NCI-H2029 (cell line): ENCODE results near the gene SRPX2.
A peak's percentile ranks its signal among the peaks of the same experiment; 100 is the strongest.

Experiments used
- DNase-seq: peaks from one replicate; lab custom pipeline; 2025; lab: John Stamatoyannopoulos, UW

The SRPX2 gene

GRCh38 chrX:100643956-100644860 lies at the start of gene SRPX2:
TSS of gene SRPX2 (plus strand) at chrX:100644199. CDS start at chrX:100646323, 2,124 bp downstream.
- no peak for DNase-seq

GRCh38 chrX:100596601-100597000 lies 47.4 kb upstream of the SRPX2 start:
- no peak for DNase-seq

DNA sequence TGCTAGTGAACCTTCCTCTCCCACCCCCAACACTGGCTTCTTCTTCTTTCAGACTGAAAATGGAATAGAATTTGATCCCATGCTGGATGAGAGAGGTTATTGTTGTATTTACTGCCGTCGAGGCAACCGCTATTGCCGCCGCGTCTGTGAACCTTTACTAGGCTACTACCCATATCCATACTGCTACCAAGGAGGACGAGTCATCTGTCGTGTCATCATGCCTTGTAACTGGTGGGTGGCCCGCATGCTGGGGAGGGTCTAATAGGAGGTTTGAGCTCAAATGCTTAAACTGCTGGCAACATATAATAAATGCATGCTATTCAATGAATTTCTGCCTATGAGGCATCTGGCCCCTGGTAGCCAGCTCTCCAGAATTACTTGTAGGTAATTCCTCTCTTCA lies 44.5 kb upstream of the SRPX2 start:
- DNase-seq: no peak

DNA sequence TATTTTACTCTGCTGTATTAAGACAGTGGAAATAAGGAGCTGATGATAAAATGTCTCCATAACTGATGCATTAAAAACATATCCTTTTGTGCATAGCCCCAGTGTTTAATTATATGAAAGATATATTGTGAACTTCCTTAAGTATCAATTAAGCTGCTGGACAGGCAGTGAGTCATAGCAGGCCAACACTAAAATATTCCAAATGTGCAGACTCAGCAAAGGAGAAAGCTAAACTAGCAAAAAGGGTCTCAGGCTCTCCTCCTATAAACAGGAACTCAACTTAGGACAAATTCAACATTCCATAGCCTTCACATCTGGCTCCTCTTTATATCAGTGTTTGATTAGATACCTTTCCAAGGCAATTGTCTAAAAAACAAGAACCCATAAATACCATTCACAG lies 43.7 kb upstream of the SRPX2 start:
- no peak for DNase-seq

- no peak for DNase-seq
Measured at GRCh38 chrX:100600758-100601157, 43.2 kb upstream of the SRPX2 start.

DNA sequence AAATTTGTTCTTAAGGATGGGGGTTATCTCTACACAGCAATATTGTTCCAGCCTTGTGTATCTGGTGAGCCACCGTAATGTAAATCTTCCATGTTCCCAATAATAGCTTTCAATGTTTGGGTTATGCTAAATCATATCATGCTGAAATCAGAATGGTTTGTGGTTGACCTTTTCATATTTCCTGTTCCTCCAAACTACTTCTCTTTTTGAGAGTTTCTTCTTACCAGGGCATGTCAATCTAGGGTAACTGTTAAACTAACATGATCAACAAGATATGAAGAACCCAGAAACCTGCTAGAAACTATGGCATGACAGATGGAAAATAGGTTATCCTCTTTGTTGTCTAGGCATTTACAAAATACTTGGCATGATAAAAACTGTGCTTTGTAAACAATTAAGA lies 37.2 kb upstream of the SRPX2 start:
- no peak for DNase-seq

GRCh38 chrX:100609591-100609990 lies 34.4 kb upstream of the SRPX2 start:
- DNase-seq: no peak

GRCh38 chrX:100611951-100612350 lies 32.0 kb upstream of the SRPX2 start:
- DNase-seq: no peak

GRCh38 chrX:100615005-100615404 lies 29.0 kb upstream of the SRPX2 start:
- no peak for DNase-seq

DNA sequence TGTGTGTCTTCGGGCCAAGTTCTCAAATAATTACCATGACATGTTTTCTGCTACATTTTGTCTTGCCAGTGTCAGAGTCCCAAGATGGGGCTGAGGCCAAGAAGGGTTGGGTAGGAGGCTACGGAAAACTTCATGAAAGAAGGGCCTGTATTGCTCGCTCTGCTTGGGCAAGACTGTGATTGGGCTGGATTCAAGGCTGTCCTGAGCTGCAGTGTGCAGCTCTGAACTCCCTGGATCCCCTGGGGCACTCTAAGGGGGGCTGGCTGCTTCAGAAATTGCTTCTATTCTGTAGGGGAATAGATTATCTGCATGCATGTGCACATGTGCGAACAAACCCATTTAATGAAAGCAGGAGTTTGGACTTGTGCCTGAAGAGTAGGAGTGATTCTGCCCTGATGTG lies 21.0 kb upstream of the SRPX2 start:
- no peak for DNase-seq

GRCh38 chrX:100625985-100626491 lies 18.0 kb upstream of the SRPX2 start:
- no peak for DNase-seq

- DNase-seq: no peak
Measured at GRCh38 chrX:100635040-100635439, 9.0 kb upstream of the SRPX2 start.

GRCh38 chrX:100635989-100636320 lies 8.0 kb upstream of the SRPX2 start:
- no peak for DNase-seq

- peak; percentile 70 for DNase-seq
Measured at GRCh38 chrX:100636321-100636991, 7.5 kb upstream of the SRPX2 start, which contains the start of gene TSPAN6. TSS of gene TSPAN6 (minus strand) at chrX:100636806. CDS start at chrX:100636694, 112 bp downstream.

GRCh38 chrX:100642290-100642689 lies 1.7 kb upstream of the SRPX2 start:
- no peak for DNase-seq

- no peak for DNase-seq
Measured at GRCh38 chrX:100643212-100643611, 787 bp upstream of the SRPX2 start.

GRCh38 chrX:100645106-100645505 lies 1.1 kb downstream of the SRPX2 start:
- DNase-seq: no peak

GRCh38 chrX:100647095-100647494 lies 3.1 kb downstream of the SRPX2 start:
- no peak for DNase-seq

GRCh38 chrX:100647739-100648138 lies 3.7 kb downstream of the SRPX2 start:
- DNase-seq: peak; percentile 27

GRCh38 chrX:100648458-100649417 lies 4.7 kb downstream of the SRPX2 start:
- DNase-seq: peak; percentile 7

DNA sequence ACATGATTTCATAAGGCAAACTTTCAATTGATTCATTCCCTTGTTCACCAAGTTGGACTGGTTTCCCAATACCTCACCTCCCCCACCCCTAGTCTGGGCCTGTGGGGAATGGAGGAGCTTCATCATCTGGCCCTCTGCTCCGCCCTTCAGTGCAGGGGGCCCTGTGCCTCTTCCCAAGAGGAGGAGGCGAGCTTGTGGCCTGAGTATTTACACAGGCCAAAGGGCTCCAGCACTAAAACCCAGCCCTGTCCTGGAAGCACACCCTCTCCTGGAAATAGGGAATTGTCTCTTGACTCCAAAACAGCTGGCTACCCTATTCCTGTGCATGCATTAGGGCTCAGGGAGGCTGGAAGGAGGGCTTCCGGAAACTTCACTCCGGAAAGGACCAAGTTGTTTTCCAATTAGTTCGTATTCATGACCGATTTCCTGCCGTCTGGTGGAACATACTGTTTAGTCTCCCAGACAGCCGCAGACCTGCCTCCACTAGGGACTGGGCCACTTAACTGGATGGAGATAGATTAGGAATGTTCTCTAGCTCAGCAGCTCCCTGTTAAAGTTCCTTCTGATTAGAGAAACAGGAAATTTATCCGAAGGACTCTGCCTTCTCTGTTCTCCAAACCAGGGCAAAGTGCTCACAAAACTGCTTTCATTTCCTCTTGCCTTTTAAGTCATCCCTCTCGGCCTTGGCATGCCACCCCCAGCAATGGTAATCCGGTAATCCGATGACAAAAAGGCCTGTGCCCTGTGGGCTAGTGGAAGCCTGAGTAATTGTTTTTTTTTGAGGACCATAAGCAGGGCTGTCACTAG lies 5.8 kb downstream of the SRPX2 start:
- no peak for DNase-seq
